Heart left ventricle (tissue), 16 donors: ENCODE measurements around the gene TRAF3. TPM values are rescaled to one million over a fixed set of nuclear protein-coding genes. Genes with fewer than 3 reads are reported as not detected.
A peak's percentile ranks its signal among the peaks of the same experiment; 100 is the strongest.
"Not testable (repeated sequence)": the region's sequence is repeated elsewhere in the genome, so short reads cannot be mapped to it uniquely, and the experiment has no call there.

Experiments
- ATAC-seq, 4 donors: fragments of 200-7000 bp; cut with Tn5 transposase; one replicate each; pipeline ENCODE4 v1.9.1; 2020 to 2022; ENCODE audit warnings: moderate library complexity in 4 of 4, mild to moderate bottlenecking in 3 of 4, moderate number of reproducible peaks in 1 of 4
- DNase-seq, 5 donors: peaks; one replicate each; pipeline ENCODE4 v3.0.0-alpha.2; 2020
- H3K27ac ChIP-seq, 12 donors: fragments of 200-600 bp; sonication (generic) in 4 of 12; one replicate each; pipeline versions ENCODE4 v1.5.0 to v1.8.0; 2016 to 2022; ENCODE audit warnings: mild to moderate bottlenecking in 2 of 12
- H3K27me3 ChIP-seq, 9 donors: fragments of 200-600 bp; sonication (generic) in 2 of 9; one replicate each; pipeline versions ENCODE4 v1.5.1 to v1.8.0; 2016 to 2022; ENCODE audit warnings: mild to moderate bottlenecking in 3 of 9
- H3K36me3 ChIP-seq, 9 donors: fragments of 200-600 bp; sonication (generic) in 2 of 9; one replicate each; pipeline versions ENCODE4 v1.5.0 to v1.8.0; 2018 to 2022; ENCODE audit warnings: mild to moderate bottlenecking in 2 of 9
- H3K4me1 ChIP-seq, 12 donors: fragments of 200-600 bp; sonication (generic) in 4 of 12; one replicate each; pipeline versions ENCODE4 v1.5.0 to v1.8.0; 2016 to 2022; ENCODE audit warnings: mild to moderate bottlenecking in 3 of 12
- H3K4me3 ChIP-seq, 12 donors: fragments of 200-600 bp; sonication (generic) in 4 of 12; one replicate each; pipeline versions ENCODE4 v1.5.0 to v1.8.0; 2017 to 2022; ENCODE audit warnings: mild to moderate bottlenecking in 9 of 12, moderate library complexity in 4 of 12
- H3K9me3 ChIP-seq, 12 donors: fragments of 200-600 bp; sonication (generic) in 4 of 12; one replicate each; pipeline versions ENCODE4 v1.5.0 to v1.8.0; 2016 to 2022; ENCODE audit warnings: mild to moderate bottlenecking in 1 of 12
- POLR2A ChIP-seq, 2 donors: fragments of 450-650 bp; IDR thresholded peaks; one replicate each; pipeline ENCODE4 v1.6.1; 2017; ENCODE audit warnings: antibody characterized with exemption in 2 of 2, mild to moderate bottlenecking in 2 of 2, moderate library complexity in 2 of 2
- WGBS, 4 donors: extraction: QIAGEN DNeasy Blood & Tissue Kit in 2 of 4; methylation state at CpG; one replicate each; pipeline versions ENCODE4 v1.1.5 to v1.1.7; 2013 to 2018; 5-methylcytosine and 5-hydroxymethylcytosine counted together
- intact Hi-C, 10 donors: fragments of 100-400 bp; cut with DNase I; formaldehyde crosslinking; loops; one replicate each; pipeline versions ENCODE4 v1.11.1 to v1.14.2; 2022
- polyA plus RNA-seq, 2 donors: library from polyadenylated mRNA; stranded (reverse); fragments of 200-250 nt; gene quantifications; one replicate each; pipeline ENCODE4 v1.2.3, GENCODE V29; 2013
- total RNA-seq, 9 donors: library from RNA; depleted of rRNA in 2 of 9; stranded (reverse); fragments of >200 nt in 2 of 9; fragmentation: NEBNext Ultra II Directional in 3 of 9; extraction: Animal tissue kit (Norgen Biotek cat#: 25700) in 3 of 9; gene quantifications; one replicate each; pipeline versions ENCODE4 v1.1.0 to v1.2.4, GENCODE V29; 2016 to 2023
- TF ChIP-seq, protein P1 (sequence below), 12 donors: fragments of 200-600 bp; sonication (generic) in 4 of 12; IDR thresholded peaks; one replicate each; pipeline versions ENCODE4 v1.5.0 to v1.8.0; 2018 to 2022; ENCODE audit warnings: antibody characterized with exemption in 12 of 12, mild to moderate bottlenecking in 5 of 12
- donor health status: ischemic (EF 13 %, LVEDD 7.1; RV severe dilation, severe dysfunction).
- donor health status: healthy with polysubstance abuse.
- donor health status: DM: no; HTN: yes; CAD: no.
- donor health status: DM: no; HTN: no; CAD: no.
- donor health status: ischemic (EF 25% LVEDD 6.9; RV normal size, moderate dysfunction).
- donor health status: ischemic (EF 25% LVEDD 5.7; RV mildly dilated, moderate dysfunction).
- donor health status: healthy.
- donor health status: DM: yes; HTN: yes; CAD: no.
- donor health status: ischemic (EF 35%, LVEDD 5.7; RV mildly dilated, moderate dysfunction).
- donor health status: nonischemic (EF 11% LVEDD 7.7; RV severe dilation, severe dysfunction).
- donor health status: DM: yes; HTN: yes; CAD: no.
- donor health status: PGD.
- donor health status: ischemic (EF 29% LVEDD 5.4; RV normal size, mild dysfunction).
- donor health status: nonischemic (EF 23%, LVEDD 6.1; RV moderate dilation, normal function).

Gene TRAF3
- total and polyA plus RNA-seq, 11 donors, result 1.6 to 20.6 (median 10.6) TPM

DNA sequence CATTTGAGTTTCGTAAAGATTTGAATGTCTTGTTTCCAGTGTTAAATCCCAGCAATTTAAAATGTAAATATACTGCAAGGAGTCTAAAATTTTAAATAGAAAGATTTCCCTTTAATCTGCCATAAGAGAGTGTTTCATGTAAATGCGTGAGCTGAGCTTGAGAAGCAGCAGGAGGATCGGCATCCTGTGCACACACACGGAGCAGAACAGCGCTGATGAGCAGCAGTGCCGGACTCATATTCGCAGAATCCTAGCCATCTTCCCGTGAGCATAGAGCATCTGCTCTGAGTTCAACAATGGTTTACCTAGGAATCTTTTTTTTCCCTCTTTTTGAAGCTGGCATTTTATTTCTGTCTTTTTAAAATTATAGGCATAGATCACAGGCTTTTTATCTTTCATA, 115.4 kb downstream of the TRAF3 start:
- TF ChIP-seq POLR2A (IDR thresholded peaks at IDR 0.05), result no peak
- TF ChIP-seq, protein P1, sequence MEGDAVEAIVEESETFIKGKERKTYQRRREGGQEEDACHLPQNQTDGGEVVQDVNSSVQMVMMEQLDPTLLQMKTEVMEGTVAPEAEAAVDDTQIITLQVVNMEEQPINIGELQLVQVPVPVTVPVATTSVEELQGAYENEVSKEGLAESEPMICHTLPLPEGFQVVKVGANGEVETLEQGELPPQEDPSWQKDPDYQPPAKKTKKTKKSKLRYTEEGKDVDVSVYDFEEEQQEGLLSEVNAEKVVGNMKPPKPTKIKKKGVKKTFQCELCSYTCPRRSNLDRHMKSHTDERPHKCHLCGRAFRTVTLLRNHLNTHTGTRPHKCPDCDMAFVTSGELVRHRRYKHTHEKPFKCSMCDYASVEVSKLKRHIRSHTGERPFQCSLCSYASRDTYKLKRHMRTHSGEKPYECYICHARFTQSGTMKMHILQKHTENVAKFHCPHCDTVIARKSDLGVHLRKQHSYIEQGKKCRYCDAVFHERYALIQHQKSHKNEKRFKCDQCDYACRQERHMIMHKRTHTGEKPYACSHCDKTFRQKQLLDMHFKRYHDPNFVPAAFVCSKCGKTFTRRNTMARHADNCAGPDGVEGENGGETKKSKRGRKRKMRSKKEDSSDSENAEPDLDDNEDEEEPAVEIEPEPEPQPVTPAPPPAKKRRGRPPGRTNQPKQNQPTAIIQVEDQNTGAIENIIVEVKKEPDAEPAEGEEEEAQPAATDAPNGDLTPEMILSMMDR (IDR thresholded peaks at IDR 0.05), result no peak
- DNase-seq, result no peak
- WGBS, 4 donors, result 97 to 98% (median 97%) methylated on average over 8 of the region's 8 CpGs
- Histone ChIP-seq H3K4me3 (no peak overlapping the region), H3K9me3 (no peaks in the 10 kb centered on the region), H3K4me1 (peaks cover 0 to 5% (median 0%) of the 10 kb centered on the region in 12 donors), H3K27me3 (no peaks in the 10 kb centered on the region), H3K36me3 (peaks cover 0 to 90% (median 26%) of the 10 kb centered on the region in 9 donors), H3K27ac (no peak overlapping the region)
- intact Hi-C loops, result no loop called here
- ATAC-seq, result no peak

DNA sequence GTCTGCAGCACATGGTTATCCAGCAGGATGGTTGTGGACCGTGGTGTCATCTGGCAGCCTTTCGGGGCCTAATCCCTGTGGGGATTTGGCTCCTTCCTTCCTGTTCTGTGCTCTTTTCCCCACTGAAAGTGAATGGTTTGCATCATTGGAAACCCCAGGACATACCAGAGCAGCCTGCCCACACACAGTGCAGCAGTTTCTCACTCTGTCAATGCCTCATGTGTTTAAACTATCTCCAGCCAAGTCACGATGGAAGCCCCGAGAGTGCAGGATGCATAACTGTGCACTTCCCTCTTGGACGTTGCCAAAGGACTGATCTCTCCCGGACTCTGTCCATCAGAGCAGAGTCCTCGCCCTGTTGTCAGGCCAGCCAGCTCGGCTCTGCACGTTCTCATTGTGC, 116.2 kb downstream of the TRAF3 start:
- H3K4me3 ChIP-seq, result no peak overlapping the region
- no peaks in the 10 kb centered on the region for H3K9me3 ChIP-seq
- WGBS, 4 donors, result 52 to 61% (median 60%) methylated on average over 9 of the region's 9 CpGs
- peaks cover 0 to 5% (median 0%) of the 10 kb centered on the region in 12 donors for H3K4me1 ChIP-seq
- intact Hi-C loops, result no loop called here
- H3K36me3 ChIP-seq, result peaks cover 0 to 90% (median 27%) of the 10 kb centered on the region in 9 donors
- DNase-seq (peak in 2 of 5 donors; percentile 34 to 42), ATAC-seq (peak; percentile 50 to 86 (median 60))
- no peaks in the 10 kb centered on the region for H3K27me3 ChIP-seq
- no peak overlapping the region for H3K27ac ChIP-seq
- TF ChIP-seq, protein P1 (IDR thresholded peaks at IDR 0.05), result no peak

GRCh38 chr14:102896735-102897134, 119.5 kb downstream of the TRAF3 start:
- intact Hi-C loops, H3K27me3 ChIP-seq, ATAC-seq, H3K9me3 ChIP-seq, H3K27ac ChIP-seq, H3K4me3 ChIP-seq, DNase-seq: not testable (repeated sequence)
- Histone ChIP-seq H3K4me1 (peaks cover 0 to 14% (median 0%) of the 10 kb centered on the region in 12 donors), H3K36me3 (peaks cover 0 to 88% (median 18%) of the 10 kb centered on the region in 9 donors)

DNA sequence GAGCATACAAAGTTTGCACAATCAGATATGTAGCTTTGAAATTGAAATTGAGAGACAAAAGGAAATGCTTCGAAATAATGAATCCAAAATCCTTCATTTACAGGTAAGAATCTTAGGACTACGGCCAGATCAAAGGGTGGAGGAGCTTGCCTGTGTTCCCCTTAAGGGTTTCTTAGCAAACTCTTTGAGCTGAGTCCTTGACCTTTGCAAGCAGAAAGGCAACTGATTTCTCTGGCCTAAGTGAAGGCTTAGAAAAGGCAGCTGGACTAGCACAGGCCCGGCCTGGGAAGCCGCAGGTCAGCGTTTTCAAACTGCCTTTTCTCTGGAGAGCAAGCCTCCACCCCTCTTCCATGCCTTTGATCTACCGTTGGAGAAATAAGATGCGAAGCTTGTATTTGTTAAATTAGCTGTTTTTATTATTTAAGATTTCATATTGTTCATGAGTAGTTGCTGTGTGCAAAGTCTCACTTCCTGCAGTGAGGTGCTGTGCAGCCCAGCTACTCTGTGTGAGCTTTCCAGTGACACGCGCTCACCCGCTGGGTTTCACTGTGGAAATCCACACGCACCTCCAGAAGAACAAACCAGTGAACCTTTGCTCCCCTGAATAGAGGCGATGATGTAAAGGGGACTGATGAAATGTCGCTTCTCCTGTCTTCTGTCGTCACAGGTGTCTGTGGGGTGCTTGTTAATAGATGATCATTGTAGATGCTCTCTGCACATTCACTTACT, 120.2 kb downstream of the TRAF3 start:
- Histone ChIP-seq H3K9me3 (no peaks in the 10 kb centered on the region), H3K4me1 (peaks cover 0 to 16% (median 0%) of the 10 kb centered on the region in 12 donors), H3K36me3 (peaks cover 0 to 85% (median 18%) of the 10 kb centered on the region in 9 donors), H3K4me3 (no peak overlapping the region), H3K27me3 (no peaks in the 10 kb centered on the region), H3K27ac (no peak overlapping the region)
- 95 to 97% (median 97%) methylated on average over 14 of the region's 14 CpGs for WGBS, 4 donors
- TF ChIP-seq, protein P1 (IDR thresholded peaks at IDR 0.05), result no peak
- TF ChIP-seq POLR2A (IDR thresholded peaks at IDR 0.05), result no peak
- no peak for ATAC-seq
- DNase-seq, result no peak
- intact Hi-C loops, result no loop called here
